Psoas muscle (tissue), 8 donors: ENCODE results near the gene CTPS1. TPM values are rescaled to one million over a fixed set of nuclear protein-coding genes. Genes with fewer than 3 reads are reported as not detected.

Experiments used
- ATAC-seq, 4 donors: fragments of 200-7000 bp; cut with Tn5 transposase; one replicate each; pipeline ENCODE4 v1.9.1; 2020; ENCODE audit warnings: moderate library complexity in 3 of 4, mild to moderate bottlenecking in 2 of 4
- DNase-seq, 2 donors: peaks; one replicate each; pipeline ENCODE4 v3.0.0-alpha.2; 2020
- H3K27ac ChIP-seq: fragments of 200-600 bp; one replicate; pipeline ENCODE4 v1.8.0; 2022
- H3K27me3 ChIP-seq, 3 donors: fragments of 200-600 bp in 1 of 3; one replicate each; pipeline versions ENCODE4 v1.6.1 to v1.8.0; 2013 to 2022; ENCODE audit warnings: low read length in 2 of 3, mild to moderate bottlenecking in 2 of 3, moderate library complexity in 1 of 3; ENCODE audit not compliant: insufficient read depth in 3 of 3
- H3K36me3 ChIP-seq, 2 donors: fragments of 200-600 bp in 1 of 2; one replicate each; pipeline versions ENCODE4 v1.6.1 to v1.8.0; 2013 to 2022; ENCODE audit warnings: low read depth in 1 of 2, mild to moderate bottlenecking in 1 of 2, moderate library complexity in 1 of 2; ENCODE audit not compliant: insufficient read depth in 1 of 2
- H3K4me1 ChIP-seq: fragments of 200-600 bp; one replicate; pipeline ENCODE4 v1.8.0; 2022
- H3K4me3 ChIP-seq: fragments of 200-600 bp; one replicate; pipeline ENCODE4 v1.8.0; 2022; ENCODE audit warnings: mild to moderate bottlenecking
- H3K9me3 ChIP-seq: fragments of 200-600 bp; one replicate; pipeline ENCODE4 v1.8.0; 2022
- CTCF ChIP-seq: fragments of 200-600 bp; IDR thresholded peaks from one replicate; pipeline ENCODE4 v1.8.0; 2022; ENCODE audit warnings: antibody characterized with exemption
- WGBS, 3 donors: extraction: QIAGEN DNeasy Blood & Tissue Kit; methylation state at CpG; one replicate each; pipeline versions ENCODE4 v1.1.6 to v1.1.7; 2013; 5-methylcytosine and 5-hydroxymethylcytosine counted together
- intact Hi-C, 2 donors: fragments of 100-400 bp; cut with DNase I; formaldehyde crosslinking; loops; one replicate each; pipeline versions ENCODE4 v1.11.0 to v1.14.2; 2022
- polyA plus RNA-seq, 3 donors: library from polyadenylated mRNA; stranded (reverse); fragments of 200-250 nt; gene quantifications; one replicate each; pipeline ENCODE4 v1.2.3, GENCODE V29; 2013
- total RNA-seq, 4 donors: library from RNA; stranded (reverse); fragmentation: NEBNext Ultra II Directional in 2 of 4; extraction: Animal tissue kit (Norgen Biotek cat#: 25700) in 2 of 4; gene quantifications; one replicate each; pipeline versions ENCODE4 v1.2.1 to v1.2.4, GENCODE V29; 2021 to 2023
- donor health status: healthy with polysubstance abuse.
- donor health status: DM: no; HTN: no; CAD: no; lungs with moderate emphysema.
- donor health status: Bipolar disorder and iron deficiency.
- donor health status: healthy.
- donor health status: DM: yes; HTN: yes; CAD: no.
- donor health status: DM: no; HTN: no; CAD: no.
- donor health status: DM: no; HTN: no; CAD: no.
- donor health status: DM: yes; HTN: yes; CAD: no.

Gene CTPS1
- total and polyA plus RNA-seq, 7 donors, result 8.0 to 43.5 (median 20.8) TPM

- TF ChIP-seq CTCF, result no peak
- WGBS, 3 donors, result 51 to 75% (median 52%) methylated on average over 5 of the region's 5 CpGs
- H3K9me3 ChIP-seq, result no peaks in the 10 kb centered on the region
- intact Hi-C loops, result no loop called here
- no peak overlapping the region for H3K27ac ChIP-seq
- no peak overlapping the region for H3K4me3 ChIP-seq
- no peaks in the 10 kb centered on the region for H3K27me3 ChIP-seq
- ATAC-seq (no peak), DNase-seq (no peak)
- H3K4me1 ChIP-seq, result no peaks in the 10 kb centered on the region
- H3K36me3 ChIP-seq, result no peaks in the 10 kb centered on the region
Observed at GRCh38 chr1:40936931-40937339, 42.6 kb upstream of the CTPS1 start.

GRCh38 chr1:40938393-40938792 is 41.1 kb upstream of the CTPS1 start:
- 91 to 98% (median 96%) methylated on average over 6 of the region's 6 CpGs for WGBS, 3 donors
- H3K4me3 ChIP-seq, result no peak overlapping the region
- ATAC-seq, result no peak
- intact Hi-C loops, result no loop called here
- no peaks in the 10 kb centered on the region for H3K27me3 ChIP-seq
- H3K4me1 ChIP-seq, result no peaks in the 10 kb centered on the region
- no peak for TF ChIP-seq CTCF
- no peaks in the 10 kb centered on the region for H3K36me3 ChIP-seq
- H3K9me3 ChIP-seq, result no peaks in the 10 kb centered on the region
- no peak overlapping the region for H3K27ac ChIP-seq
- no peak for DNase-seq

DNA sequence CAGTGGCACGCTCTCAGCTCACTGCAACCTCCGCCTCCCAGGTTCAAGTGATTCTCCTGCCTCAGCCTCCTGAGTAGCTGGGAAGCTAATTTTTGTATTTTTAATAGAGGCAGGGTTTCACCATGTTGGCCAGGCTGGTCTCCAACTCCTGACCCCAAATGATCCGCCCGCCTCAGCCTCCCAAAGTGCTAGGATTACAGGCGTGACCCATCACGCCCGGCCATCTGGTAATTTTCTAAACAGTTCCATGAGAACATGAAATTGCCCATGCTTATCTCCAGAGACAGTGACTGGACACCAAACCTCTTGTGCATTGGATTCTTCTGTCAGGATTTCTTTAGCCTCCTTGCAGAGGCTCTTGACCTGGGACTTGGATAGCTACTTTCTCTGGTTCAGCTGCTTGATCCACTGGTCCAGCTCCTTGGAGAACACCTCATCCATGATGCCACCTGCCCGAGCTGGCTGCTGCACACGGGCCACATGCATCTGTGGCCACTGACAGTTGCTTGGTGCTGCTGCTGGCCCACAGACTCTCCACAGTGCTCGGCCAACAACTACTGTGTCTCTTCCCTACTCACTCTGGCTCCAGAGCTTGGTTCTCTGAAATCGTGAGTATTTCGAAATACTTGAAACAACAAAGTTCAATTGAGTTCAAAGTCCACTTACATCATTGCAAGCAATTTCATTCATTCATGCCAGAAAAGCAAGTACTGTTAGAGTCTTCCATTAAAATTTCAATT is 40.0 kb upstream of the CTPS1 start:
- Histone ChIP-seq H3K27ac (no peak overlapping the region), H3K4me1 (no peaks in the 10 kb centered on the region), H3K36me3 (no peaks in the 10 kb centered on the region), H3K27me3 (no peaks in the 10 kb centered on the region), H3K4me3 (no peak overlapping the region), H3K9me3 (no peaks in the 10 kb centered on the region)
- peak; percentile 46 to 83 (median 70) for ATAC-seq
- peak; percentile 48 to 78 for DNase-seq
- intact Hi-C loops, result no loop called here
- no peak for TF ChIP-seq CTCF
- 26 to 43% (median 28%) methylated on average over 12 of the region's 12 CpGs for WGBS, 3 donors

- intact Hi-C loops, result no loop called here
- no peaks in the 10 kb centered on the region for H3K9me3 ChIP-seq
- no peaks in the 10 kb centered on the region for H3K4me1 ChIP-seq
- H3K4me3 ChIP-seq, result no peak overlapping the region
- no peaks in the 10 kb centered on the region for H3K36me3 ChIP-seq
- 43 to 56% (median 47%) methylated on average over 7 of the region's 7 CpGs for WGBS, 3 donors
- no peak for DNase-seq
- TF ChIP-seq CTCF, result no peak
- no peaks in the 10 kb centered on the region for H3K27me3 ChIP-seq
- ATAC-seq, result no peak
- H3K27ac ChIP-seq, result no peak overlapping the region
Observed at GRCh38 chr1:40944326-40944725, 35.2 kb upstream of the CTPS1 start.
